MM.1S (cell line): ENCODE data around the gene POMP.

Experiments
- EZH2 ChIP-seq: fragments of 300-600 bp; sonication (generic); optimal IDR thresholded peaks from 2 replicates; pipeline ENCODE3; 2017; ENCODE audit warnings: low read depth, mild to moderate bottlenecking, antibody characterized with exemption, low read length, mixed read lengths
- EZH2phosphoT487 ChIP-seq: fragments of 300-600 bp; sonication (generic); IDR thresholded peaks from 2 replicates; pipeline ENCODE4 v1.6.1; 2018; ENCODE audit warnings: antibody characterized with exemption, low read length
- TF ChIP-seq, protein P1 (sequence below): fragments of 300-600 bp; sonication (generic); IDR thresholded peaks from 2 replicates; pipeline ENCODE4 v1.5.1; 2016; ENCODE audit warnings: antibody characterized with exemption, low read length, mixed read lengths

GRCh38 chr13:28657784-28658538 lies 969 bp upstream of the POMP start:
- TF ChIP-seq, protein P1, sequence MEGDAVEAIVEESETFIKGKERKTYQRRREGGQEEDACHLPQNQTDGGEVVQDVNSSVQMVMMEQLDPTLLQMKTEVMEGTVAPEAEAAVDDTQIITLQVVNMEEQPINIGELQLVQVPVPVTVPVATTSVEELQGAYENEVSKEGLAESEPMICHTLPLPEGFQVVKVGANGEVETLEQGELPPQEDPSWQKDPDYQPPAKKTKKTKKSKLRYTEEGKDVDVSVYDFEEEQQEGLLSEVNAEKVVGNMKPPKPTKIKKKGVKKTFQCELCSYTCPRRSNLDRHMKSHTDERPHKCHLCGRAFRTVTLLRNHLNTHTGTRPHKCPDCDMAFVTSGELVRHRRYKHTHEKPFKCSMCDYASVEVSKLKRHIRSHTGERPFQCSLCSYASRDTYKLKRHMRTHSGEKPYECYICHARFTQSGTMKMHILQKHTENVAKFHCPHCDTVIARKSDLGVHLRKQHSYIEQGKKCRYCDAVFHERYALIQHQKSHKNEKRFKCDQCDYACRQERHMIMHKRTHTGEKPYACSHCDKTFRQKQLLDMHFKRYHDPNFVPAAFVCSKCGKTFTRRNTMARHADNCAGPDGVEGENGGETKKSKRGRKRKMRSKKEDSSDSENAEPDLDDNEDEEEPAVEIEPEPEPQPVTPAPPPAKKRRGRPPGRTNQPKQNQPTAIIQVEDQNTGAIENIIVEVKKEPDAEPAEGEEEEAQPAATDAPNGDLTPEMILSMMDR: no peak
- no peak for TF ChIP-seq EZH2phosphoT487
- no peak for TF ChIP-seq EZH2
